ENCODE results near the gene PLA2G15.
"Not testable (repeated sequence)": the region's sequence is repeated elsewhere in the genome, so short reads cannot be mapped to it uniquely, and the experiment has no call there.

Gene PLA2G15

DNA sequence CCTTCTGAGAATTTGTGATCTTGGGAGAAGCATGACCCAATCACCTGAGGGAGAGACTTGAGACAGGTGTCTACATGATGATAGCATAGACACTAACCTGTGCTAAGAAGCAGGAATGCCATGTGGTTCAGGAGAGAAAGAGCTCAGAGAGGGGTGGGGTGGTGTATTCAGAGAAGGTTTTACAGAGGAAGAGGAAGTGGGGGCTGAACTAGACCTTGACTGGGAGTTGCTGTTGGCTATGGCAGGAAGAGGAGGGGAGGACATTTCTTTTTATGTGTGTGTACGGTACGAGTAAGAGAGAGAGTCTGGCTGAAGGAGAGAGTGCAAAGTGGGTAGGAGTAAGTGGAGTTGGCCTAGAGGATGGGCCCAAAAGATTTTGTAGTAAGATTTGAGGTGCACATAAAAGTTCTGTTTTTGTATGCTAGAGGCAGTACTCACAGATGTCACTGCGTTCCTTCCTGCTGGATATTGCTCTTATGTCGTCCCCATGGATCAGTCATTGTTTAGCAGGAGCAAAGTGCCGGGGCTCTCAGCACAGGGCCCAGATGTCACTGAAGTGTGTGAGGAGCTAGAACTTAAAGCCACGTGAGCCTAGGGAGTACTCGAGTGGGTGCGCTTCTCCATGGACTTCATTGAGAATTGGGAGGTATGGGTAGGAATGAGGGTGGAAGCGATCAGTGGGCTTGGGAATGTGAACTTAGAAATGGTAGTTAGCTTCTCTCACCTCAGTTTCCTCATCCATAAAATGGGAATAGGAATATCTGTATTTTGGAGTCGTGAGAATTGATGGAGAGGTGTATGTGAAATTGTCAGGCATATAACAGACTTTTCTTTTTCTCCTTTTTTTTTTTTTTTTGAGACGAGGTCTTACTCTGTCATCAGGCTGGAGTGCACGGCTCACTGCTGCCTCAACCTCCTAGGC lies 41.2 kb downstream of the PLA2G15 start:
- peaks cover 90% of the 10 kb centered on the region for H3K36me3 ChIP-seq (ENCODE audit: control insufficient read depth, low read length)
- H3K4me2 ChIP-seq (ENCODE audit: low read length), result peak overlapping the region; percentile 82
- no peaks in the 10 kb centered on the region for H4K20me1 ChIP-seq (ENCODE audit: control insufficient read depth, insufficient read depth, low read depth, low read length)
- no peaks in the 10 kb centered on the region for H3K27me3 ChIP-seq (ENCODE audit: control insufficient read depth, low read length)
- peak overlapping the region; percentile 93 for H3K27ac ChIP-seq (ENCODE audit: low read depth, low read length)
- peaks cover 26% of the 10 kb centered on the region for H3F3A ChIP-seq (ENCODE audit: control insufficient read depth, insufficient read depth)
- H3K4me3 ChIP-seq (ENCODE audit: low read length), result peak overlapping the region; percentile 62
- peaks cover 79% of the 10 kb centered on the region for H3K4me1 ChIP-seq (ENCODE audit: control insufficient read depth, low read length)
- no peaks in the 10 kb centered on the region for H3K9me2 ChIP-seq (replicated peaks; ENCODE audit: control insufficient read depth, low read length)
- TF ChIP-seq, protein P1, sequence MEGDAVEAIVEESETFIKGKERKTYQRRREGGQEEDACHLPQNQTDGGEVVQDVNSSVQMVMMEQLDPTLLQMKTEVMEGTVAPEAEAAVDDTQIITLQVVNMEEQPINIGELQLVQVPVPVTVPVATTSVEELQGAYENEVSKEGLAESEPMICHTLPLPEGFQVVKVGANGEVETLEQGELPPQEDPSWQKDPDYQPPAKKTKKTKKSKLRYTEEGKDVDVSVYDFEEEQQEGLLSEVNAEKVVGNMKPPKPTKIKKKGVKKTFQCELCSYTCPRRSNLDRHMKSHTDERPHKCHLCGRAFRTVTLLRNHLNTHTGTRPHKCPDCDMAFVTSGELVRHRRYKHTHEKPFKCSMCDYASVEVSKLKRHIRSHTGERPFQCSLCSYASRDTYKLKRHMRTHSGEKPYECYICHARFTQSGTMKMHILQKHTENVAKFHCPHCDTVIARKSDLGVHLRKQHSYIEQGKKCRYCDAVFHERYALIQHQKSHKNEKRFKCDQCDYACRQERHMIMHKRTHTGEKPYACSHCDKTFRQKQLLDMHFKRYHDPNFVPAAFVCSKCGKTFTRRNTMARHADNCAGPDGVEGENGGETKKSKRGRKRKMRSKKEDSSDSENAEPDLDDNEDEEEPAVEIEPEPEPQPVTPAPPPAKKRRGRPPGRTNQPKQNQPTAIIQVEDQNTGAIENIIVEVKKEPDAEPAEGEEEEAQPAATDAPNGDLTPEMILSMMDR (IDR thresholded peaks at IDR 0.05; ENCODE audit: low read depth, low read length, poor library complexity, severe bottlenecking), result no peak
- no peak for TF ChIP-seq EZH2phosphoT487 (IDR thresholded peaks at IDR 0.05; ENCODE audit: borderline replicate concordance, low read length)
- peaks cover 62% of the 10 kb centered on the region for H3K79me2 ChIP-seq (ENCODE audit: control insufficient read depth, low read length)
- no peaks in the 10 kb centered on the region for H3K9me3 ChIP-seq (ENCODE audit: control insufficient read depth, insufficient read depth, low read length)

DNA sequence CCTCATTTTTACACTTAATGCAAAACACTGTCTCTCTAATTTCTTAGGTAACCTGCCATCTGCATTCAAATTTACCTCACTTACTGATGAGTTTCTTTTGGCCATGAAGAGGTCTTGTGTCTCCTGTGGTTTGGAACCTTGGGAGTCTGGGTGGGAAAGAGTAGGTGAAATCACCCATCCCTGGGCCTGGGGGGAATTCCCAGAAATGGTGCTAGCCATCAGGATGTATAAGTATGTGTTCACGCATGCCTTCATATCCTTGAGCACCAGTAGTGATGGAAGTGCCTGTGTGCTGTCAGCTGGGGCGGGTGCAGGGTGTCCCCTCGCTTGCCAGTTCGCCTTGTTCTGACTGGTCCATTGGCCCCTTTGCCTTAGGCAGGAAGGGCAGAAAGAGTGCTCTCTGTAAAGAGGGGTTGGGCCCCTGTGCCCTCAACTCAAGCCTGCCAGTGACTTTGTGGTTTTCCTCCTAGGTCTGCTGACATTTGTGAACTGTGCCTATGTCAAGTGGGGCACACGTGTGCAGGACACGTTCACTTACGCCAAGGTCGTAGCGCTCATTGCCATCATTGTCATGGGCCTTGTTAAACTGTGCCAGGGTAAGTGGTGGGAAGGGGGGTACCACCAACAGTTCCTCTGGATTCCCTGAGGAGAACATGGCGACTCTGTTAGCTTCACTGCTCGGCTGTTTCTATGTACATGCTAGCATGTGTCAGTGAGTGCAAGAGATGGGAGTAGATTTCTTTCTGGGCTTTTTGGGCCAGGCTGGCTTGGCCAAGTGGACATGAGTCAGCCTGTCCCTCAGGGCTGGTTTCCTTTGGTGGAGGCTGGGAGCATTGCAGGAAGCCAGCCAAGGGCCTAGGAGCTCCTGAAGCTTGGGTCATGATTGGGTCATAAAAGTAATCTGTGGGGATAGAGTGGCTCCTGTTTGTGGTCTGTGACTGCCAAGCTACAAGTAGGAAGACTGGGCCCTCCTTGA lies 42.4 kb downstream of the PLA2G15 start:
- H3K4me1 ChIP-seq (ENCODE audit: control insufficient read depth, low read length), result peaks cover 67% of the 10 kb centered on the region
- H3K27ac ChIP-seq (ENCODE audit: low read depth, low read length), result no peak overlapping the region
- peaks cover 51% of the 10 kb centered on the region for H3K79me2 ChIP-seq (ENCODE audit: control insufficient read depth, low read length)
- peaks cover 88% of the 10 kb centered on the region for H3K36me3 ChIP-seq (ENCODE audit: control insufficient read depth, low read length)
- H3K27me3 ChIP-seq (ENCODE audit: control insufficient read depth, low read length), result no peaks in the 10 kb centered on the region
- H4K20me1 ChIP-seq (ENCODE audit: control insufficient read depth, insufficient read depth, low read depth, low read length), result no peaks in the 10 kb centered on the region
- H3F3A ChIP-seq (ENCODE audit: control insufficient read depth, insufficient read depth), result peaks cover 26% of the 10 kb centered on the region
- H3K9me2 ChIP-seq (replicated peaks; ENCODE audit: control insufficient read depth, low read length), result no peaks in the 10 kb centered on the region
- H3K4me2 ChIP-seq (ENCODE audit: low read length), result 0 out of 2 replicates have a peak overlapping the region, but pooled peaks have one; percentile 82
- H3K9me3 ChIP-seq (ENCODE audit: control insufficient read depth, insufficient read depth, low read length), result no peaks in the 10 kb centered on the region
- no peak for TF ChIP-seq EZH2phosphoT487 (IDR thresholded peaks at IDR 0.05; ENCODE audit: borderline replicate concordance, low read length)
- H3K4me3 ChIP-seq (ENCODE audit: low read length), result no peak overlapping the region

GRCh38 chr16:68288252-68288650 lies 43.1 kb downstream of the PLA2G15 start:
- TF ChIP-seq, protein P1 (IDR thresholded peaks at IDR 0.05; ENCODE audit: low read depth, low read length, poor library complexity, severe bottlenecking), result no peak
- no peak for TF ChIP-seq EZH2phosphoT487 (IDR thresholded peaks at IDR 0.05; ENCODE audit: borderline replicate concordance, low read length)
- Histone ChIP-seq H3K4me2 (ENCODE audit: low read length) (no peak overlapping the region), H3F3A (ENCODE audit: control insufficient read depth, insufficient read depth) (peaks cover 21% of the 10 kb centered on the region), H4K20me1 (ENCODE audit: control insufficient read depth, insufficient read depth, low read depth, low read length) (no peaks in the 10 kb centered on the region), H3K27me3 (ENCODE audit: control insufficient read depth, low read length) (no peaks in the 10 kb centered on the region), H3K27ac (ENCODE audit: low read depth, low read length) (no peak overlapping the region), H3K79me2 (ENCODE audit: control insufficient read depth, low read length) (peaks cover 45% of the 10 kb centered on the region), H3K9me3 (ENCODE audit: control insufficient read depth, insufficient read depth, low read length) (no peaks in the 10 kb centered on the region), H3K36me3 (ENCODE audit: control insufficient read depth, low read length) (peaks cover 86% of the 10 kb centered on the region), H3K4me1 (ENCODE audit: control insufficient read depth, low read length) (peaks cover 60% of the 10 kb centered on the region), H3K4me3 (ENCODE audit: low read length) (no peak overlapping the region), H3K9me2 (replicated peaks; ENCODE audit: control insufficient read depth, low read length) (no peaks in the 10 kb centered on the region)

- Histone ChIP-seq H3K36me3 (ENCODE audit: control insufficient read depth, low read length) (peaks cover 86% of the 10 kb centered on the region), H3K4me1 (ENCODE audit: control insufficient read depth, low read length) (peaks cover 55% of the 10 kb centered on the region), H3F3A (ENCODE audit: control insufficient read depth, insufficient read depth) (peaks cover 15% of the 10 kb centered on the region), H3K27ac (ENCODE audit: low read depth, low read length) (0 out of 2 replicates have a peak overlapping the region, but pooled peaks have one; percentile 2), H3K79me2 (ENCODE audit: control insufficient read depth, low read length) (peaks cover 42% of the 10 kb centered on the region)
- H4K20me1 ChIP-seq (ENCODE audit: control insufficient read depth, insufficient read depth, low read depth, low read length); H3K9me3 ChIP-seq (ENCODE audit: control insufficient read depth, insufficient read depth, low read length); H3K4me2 ChIP-seq (ENCODE audit: low read length); H3K27me3 ChIP-seq (ENCODE audit: control insufficient read depth, low read length); H3K4me3 ChIP-seq (ENCODE audit: low read length); H3K9me2 ChIP-seq (replicated peaks; ENCODE audit: control insufficient read depth, low read length): not testable (repeated sequence)
These were observed 43.6 kb downstream of the PLA2G15 start for GRCh38 chr16:68288796-68289195.
